Body of pancreas (tissue), 4 donors: ENCODE data around the gene CDH4. TPM values are rescaled to one million over a fixed set of nuclear protein-coding genes. Genes with fewer than 3 reads are reported as not detected.

Experiments
- ATAC-seq: fragments of 150-250 bp; one replicate; pipeline ENCODE4 v1.9.1; 2016
- DNase-seq, 4 donors: peaks; one replicate each; pipeline ENCODE4 v3.0.0-alpha.2; 2019
- H3K27ac ChIP-seq, 4 donors: fragments of 200-600 bp; sonication (generic); 1 replicate in 3 of 4; 2 replicates in 1 of 4; pipeline versions ENCODE4 v1.5.1 to v1.6.1; 2016 to 2019; ENCODE audit warnings: mild to moderate bottlenecking in 1 of 4, mixed read lengths in 1 of 4, moderate library complexity in 1 of 4
- H3K27me3 ChIP-seq, 2 donors: fragments of 200-600 bp; sonication (generic); one replicate each; pipeline ENCODE4 v1.6.0; 2016; ENCODE audit warnings: mild to moderate bottlenecking in 1 of 2
- H3K36me3 ChIP-seq, 2 donors: fragments of 200-600 bp; sonication (generic); replicated peaks in 1 of 2; 2 replicates each; pipeline ENCODE4 v1.5.1; 2016; ENCODE audit warnings: low read depth in 2 of 2; ENCODE audit not compliant: insufficient read depth in 1 of 2
- H3K4me1 ChIP-seq: fragments of 200-600 bp; sonication (generic); one replicate; pipeline ENCODE4 v1.6.0; 2016
- H3K4me3 ChIP-seq, 2 donors: fragments of 200-600 bp; sonication (generic); 1 replicate in 1 of 2; 2 replicates in 1 of 2; pipeline ENCODE4 v1.5.1; 2016 to 2019
- H3K9me3 ChIP-seq, 3 donors: fragments of 200-600 bp; sonication (generic); 1 replicate in 2 of 3; 2 replicates in 1 of 3; pipeline ENCODE4 v1.5.1; 2016
- POLR2A ChIP-seq, 3 donors: fragments of 450-650 bp; IDR thresholded peaks; one replicate each; pipeline ENCODE4 v1.6.1; 2016; ENCODE audit warnings: antibody characterized with exemption in 3 of 3, mild to moderate bottlenecking in 2 of 3
- WGBS, 2 donors: methylation state at CpG; one replicate each; pipeline ENCODE4 v1.1.5; 2017; 5-methylcytosine and 5-hydroxymethylcytosine counted together
- intact Hi-C: fragments of 100-400 bp; cut with DNase I; formaldehyde crosslinking; loops from one replicate; pipeline ENCODE4 v1.15.1; 2023
- total RNA-seq, 2 donors: library from RNA; depleted of rRNA; stranded (reverse); fragments of >200 nt; gene quantifications; one replicate each; pipeline ENCODE4 v1.1.0, GENCODE V29; 2016
- TF ChIP-seq, protein P1 (sequence below), 7 experiments: fragments of 450-650 bp in 4 of 7; fragments of 200-600 bp in 3 of 7; sonication (generic) in 3 of 7; IDR thresholded peaks; one replicate each; pipeline ENCODE4 v1.5.1; 2016 to 2019; ENCODE audit warnings: antibody characterized with exemption in 7 of 7

The CDH4 gene
- total RNA-seq, 2 donors from 2014 or later, result 0.33 to 0.52 TPM

GRCh38 chr20:61529354-61529753, 277.3 kb downstream of the CDH4 start:
- ATAC-seq, result no peak
- Histone ChIP-seq H3K27me3 (no peaks in the 10 kb centered on the region), H3K4me1 (no peaks in the 10 kb centered on the region), H3K36me3 (no peaks in the 10 kb centered on the region), H3K4me3 (no peak overlapping the region), H3K9me3 (no peaks in the 10 kb centered on the region), H3K27ac (no peak overlapping the region)
- intact Hi-C loops, result no loop called here
- no peak for DNase-seq
- TF ChIP-seq, protein P1, sequence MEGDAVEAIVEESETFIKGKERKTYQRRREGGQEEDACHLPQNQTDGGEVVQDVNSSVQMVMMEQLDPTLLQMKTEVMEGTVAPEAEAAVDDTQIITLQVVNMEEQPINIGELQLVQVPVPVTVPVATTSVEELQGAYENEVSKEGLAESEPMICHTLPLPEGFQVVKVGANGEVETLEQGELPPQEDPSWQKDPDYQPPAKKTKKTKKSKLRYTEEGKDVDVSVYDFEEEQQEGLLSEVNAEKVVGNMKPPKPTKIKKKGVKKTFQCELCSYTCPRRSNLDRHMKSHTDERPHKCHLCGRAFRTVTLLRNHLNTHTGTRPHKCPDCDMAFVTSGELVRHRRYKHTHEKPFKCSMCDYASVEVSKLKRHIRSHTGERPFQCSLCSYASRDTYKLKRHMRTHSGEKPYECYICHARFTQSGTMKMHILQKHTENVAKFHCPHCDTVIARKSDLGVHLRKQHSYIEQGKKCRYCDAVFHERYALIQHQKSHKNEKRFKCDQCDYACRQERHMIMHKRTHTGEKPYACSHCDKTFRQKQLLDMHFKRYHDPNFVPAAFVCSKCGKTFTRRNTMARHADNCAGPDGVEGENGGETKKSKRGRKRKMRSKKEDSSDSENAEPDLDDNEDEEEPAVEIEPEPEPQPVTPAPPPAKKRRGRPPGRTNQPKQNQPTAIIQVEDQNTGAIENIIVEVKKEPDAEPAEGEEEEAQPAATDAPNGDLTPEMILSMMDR (IDR thresholded peaks at IDR 0.05), result no peak
- TF ChIP-seq POLR2A (IDR thresholded peaks at IDR 0.05), result no peak
- WGBS, 2 donors, result 49 to 65% methylated on average over 5 of the region's 5 CpGs

DNA sequence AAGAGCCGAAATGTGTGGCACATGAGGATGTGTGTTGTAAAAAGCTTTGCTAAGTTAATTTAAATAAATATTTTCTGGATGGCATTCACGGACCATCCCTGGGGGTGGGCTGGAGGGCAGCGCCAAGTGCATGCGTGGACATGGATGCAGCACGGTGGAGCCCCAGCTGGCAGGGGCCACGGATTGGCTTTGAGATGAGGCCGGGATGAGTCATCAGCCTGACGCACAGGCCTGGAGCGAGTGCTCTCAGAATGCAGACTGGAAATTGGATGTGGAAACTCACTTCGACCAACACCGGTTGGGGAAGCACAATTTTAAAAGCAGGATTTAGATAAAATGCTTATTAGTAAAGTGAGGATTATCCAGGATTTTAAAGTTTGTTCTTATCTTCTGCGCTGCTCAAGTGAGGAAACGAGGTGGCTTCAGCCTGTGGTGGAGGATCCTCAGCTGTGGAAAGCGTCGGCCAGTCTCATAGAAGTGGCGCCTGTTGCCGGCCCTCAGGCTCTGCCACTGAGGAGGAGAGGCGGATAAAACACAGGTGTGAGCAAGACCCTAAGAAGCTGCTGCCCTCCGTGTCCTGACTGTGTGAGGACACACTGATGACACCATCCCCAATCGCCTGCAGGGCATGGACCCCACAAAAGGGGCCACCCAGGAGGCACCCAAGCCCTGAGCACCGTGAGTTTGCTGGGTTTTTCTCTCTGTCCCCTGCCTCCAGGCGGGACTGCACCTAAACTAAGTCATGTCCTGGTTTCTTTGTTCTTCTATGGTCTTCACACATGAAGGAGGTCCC, 279.7 kb downstream of the CDH4 start:
- 66 to 67% methylated on average over 21 to 22 of the region's 22 CpGs for WGBS, 2 donors
- intact Hi-C loops, result no loop called here
- no peak for TF ChIP-seq POLR2A (IDR thresholded peaks at IDR 0.05)
- TF ChIP-seq, protein P1 (IDR thresholded peaks at IDR 0.05), result no peak
- H3K36me3 ChIP-seq, result no peaks in the 10 kb centered on the region
- H3K27ac ChIP-seq, result no peak overlapping the region
- H3K9me3 ChIP-seq, result no peaks in the 10 kb centered on the region
- no peak overlapping the region for H3K4me3 ChIP-seq
- ATAC-seq, result no peak
- no peaks in the 10 kb centered on the region for H3K4me1 ChIP-seq
- no peaks in the 10 kb centered on the region for H3K27me3 ChIP-seq
- no peak for DNase-seq

DNA sequence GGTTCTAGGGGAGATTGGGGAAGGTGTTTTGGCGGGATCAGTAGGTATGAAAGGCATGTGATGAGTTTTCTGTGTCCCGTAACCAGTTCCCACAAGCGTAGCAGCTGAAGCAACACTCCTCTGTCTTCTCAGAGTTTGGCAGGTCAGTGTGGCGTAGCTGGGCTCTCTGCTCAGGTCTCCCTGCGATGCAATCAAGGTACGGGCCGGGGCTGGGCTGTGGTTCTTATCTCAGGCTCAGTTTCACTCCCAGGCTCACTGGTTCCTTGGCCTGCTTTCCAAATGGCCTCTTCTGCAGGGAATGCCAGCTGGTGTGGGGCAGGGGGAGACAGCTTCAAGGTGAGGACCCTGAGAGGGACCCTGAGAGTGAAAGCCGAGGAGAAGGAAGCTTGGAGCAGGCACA, 280.7 kb downstream of the CDH4 start:
- H3K36me3 ChIP-seq, result no peaks in the 10 kb centered on the region
- DNase-seq, result no peak
- no peak for ATAC-seq
- H3K27me3 ChIP-seq, result no peaks in the 10 kb centered on the region
- H3K27ac ChIP-seq, result no peak overlapping the region
- no peaks in the 10 kb centered on the region for H3K9me3 ChIP-seq
- intact Hi-C loops, result no loop called here
- TF ChIP-seq, protein P1 (IDR thresholded peaks at IDR 0.05), result no peak
- TF ChIP-seq POLR2A (IDR thresholded peaks at IDR 0.05), result no peak
- H3K4me3 ChIP-seq, result no peak overlapping the region
- WGBS, 2 donors, result 65 to 71% methylated on average over 5 to 8 of the region's 8 CpGs
- H3K4me1 ChIP-seq, result no peaks in the 10 kb centered on the region

GRCh38 chr20:61533231-61533631, 281.2 kb downstream of the CDH4 start:
- no peak for ATAC-seq

More at GRCh38 chr20:61533231-61533631, 281.2 kb downstream of the CDH4 start:
- Histone ChIP-seq H3K27me3 (no peaks in the 10 kb centered on the region), H3K27ac (no peak overlapping the region), H3K36me3 (no peaks in the 10 kb centered on the region), H3K4me3 (no peak overlapping the region), H3K9me3 (no peaks in the 10 kb centered on the region), H3K4me1 (no peaks in the 10 kb centered on the region)
- 57 to 69% methylated on average over 15 to 18 of the region's 18 CpGs for WGBS, 2 donors
- no peak for TF ChIP-seq POLR2A (IDR thresholded peaks at IDR 0.05)
- TF ChIP-seq, protein P1 (IDR thresholded peaks at IDR 0.05), result no peak
- no peak for DNase-seq
- intact Hi-C loops, result no loop called here
